Measurements from ENCODE around the gene ACRV1.

ACRV1 gene

GRCh38 chr11:125638315-125638714 lies 42.3 kb downstream of the ACRV1 start:
- no peak for TF ChIP-seq CTCF (IDR thresholded peaks at IDR 0.05; ENCODE audit: control extremely low read depth, extremely low read depth, low read depth, missing control alignments)
- DNase-seq (ENCODE audit: extremely low spot score) = no peak
- ChIA-PET POLR2A (no interaction called here), CTCF (interaction anchor here (1.4 kb wide), 1 partner anchor 11 kb away, joined by 4 read pairs; no protein-coding TSS in a partner anchor)

- ChIA-PET CTCF (interaction anchor here (1.0 to 1.4 kb wide), 3 partner anchors 11 to 17 kb away, joined by 3 to 4 read pairs (median 3); no protein-coding TSS in a partner anchor), POLR2A (no interaction called here)
- no peak for DNase-seq (ENCODE audit: extremely low spot score)
- TF ChIP-seq CTCF (IDR thresholded peaks at IDR 0.05; ENCODE audit: control extremely low read depth, extremely low read depth, low read depth, missing control alignments) = no peak
These were observed 42.8 kb downstream of the ACRV1 start for GRCh38 chr11:125637840-125638239.

DNA sequence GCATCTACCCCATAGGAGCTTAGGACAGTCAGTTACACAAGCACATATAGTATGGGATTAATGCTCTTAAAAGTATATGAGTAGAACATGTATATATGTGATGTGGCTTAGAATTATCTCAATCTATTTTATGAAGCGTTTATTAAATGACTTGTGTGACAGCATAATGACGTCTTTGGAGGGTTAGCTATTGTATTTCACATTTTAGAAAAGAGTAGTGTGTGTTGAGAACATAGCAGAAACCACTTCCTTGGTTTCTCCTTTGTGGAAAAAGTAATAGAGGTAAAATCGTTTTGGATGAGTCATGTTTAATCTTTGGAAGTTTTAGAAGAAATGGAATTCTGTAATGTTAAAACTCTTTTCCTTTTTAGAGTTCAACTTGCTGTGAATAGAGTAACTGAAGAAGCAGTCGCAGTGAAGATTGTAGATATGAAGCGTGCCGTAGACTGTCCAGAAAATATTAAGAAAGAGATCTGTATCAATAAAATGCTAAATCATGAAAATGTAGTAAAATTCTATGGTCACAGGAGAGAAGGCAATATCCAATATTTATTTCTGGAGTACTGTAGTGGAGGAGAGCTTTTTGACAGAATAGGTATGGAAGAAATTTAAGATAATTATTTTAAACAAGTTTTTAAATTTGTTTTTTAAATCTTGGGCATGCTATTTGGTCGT lies 53.3 kb downstream of the ACRV1 start:
- no peak for TF ChIP-seq CTCF (IDR thresholded peaks at IDR 0.05; ENCODE audit: control extremely low read depth, extremely low read depth, low read depth, missing control alignments)
- CTCF ChIA-PET = interaction anchor here (1.2 to 2.7 kb wide), 3 partner anchors 10 to 34 kb away, joined by 4 to 11 read pairs (median 7); partner anchors contain the start of gene STT3A
- DNase-seq (ENCODE audit: extremely low spot score) = no peak
- POLR2A ChIA-PET = no interaction called here

- CTCF ChIA-PET = interaction anchor here (0.6 to 2.7 kb wide), 4 partner anchors 11 to 158 kb away, joined by 3 to 11 read pairs (median 6); partner anchors contain the start of gene STT3A
- POLR2A ChIA-PET = no interaction called here
- peak; percentile 42 for DNase-seq (ENCODE audit: extremely low spot score)
- peak; percentile 43 for TF ChIP-seq CTCF (IDR thresholded peaks at IDR 0.05; ENCODE audit: control extremely low read depth, extremely low read depth, low read depth, missing control alignments)
These were observed 54.2 kb downstream of the ACRV1 start for GRCh38 chr11:125626288-125626950.

- ChIA-PET POLR2A (no interaction called here), CTCF (interaction anchor here (1.1 to 2.7 kb wide), 4 partner anchors 9 to 33 kb away, joined by 3 to 11 read pairs (median 6); partner anchors contain the start of gene STT3A)
- peak; percentile 84 for DNase-seq (ENCODE audit: extremely low spot score)
- TF ChIP-seq CTCF (IDR thresholded peaks at IDR 0.05; ENCODE audit: control extremely low read depth, extremely low read depth, low read depth, missing control alignments) = no peak
These were observed 54.9 kb downstream of the ACRV1 start for GRCh38 chr11:125625630-125626287.

DNA sequence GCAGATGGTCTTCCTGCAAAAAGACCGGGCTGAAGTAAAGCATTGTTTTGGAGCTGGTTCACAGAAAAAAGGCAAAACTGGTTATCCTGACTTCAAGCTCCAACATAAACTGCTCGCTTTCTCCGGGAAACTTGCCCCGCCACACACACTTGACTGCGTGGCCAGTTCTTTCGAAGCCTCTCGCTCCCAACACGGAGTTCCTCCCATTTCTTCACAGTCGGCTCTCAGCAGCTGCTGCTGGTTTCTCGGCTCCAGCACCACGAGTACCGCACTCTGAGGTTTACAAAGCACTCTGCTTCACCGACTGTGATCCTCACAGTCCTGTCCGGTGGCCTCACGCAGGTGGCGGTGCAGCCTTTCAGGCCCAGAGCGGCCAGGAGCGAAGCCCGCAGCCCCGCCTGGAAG lies 55.4 kb downstream of the ACRV1 start:
- TF ChIP-seq CTCF (IDR thresholded peaks at IDR 0.05; ENCODE audit: control extremely low read depth, extremely low read depth, low read depth, missing control alignments) = no peak
- ChIA-PET CTCF (interaction anchor here (1.1 to 2.7 kb wide), 4 partner anchors 9 to 32 kb away, joined by 3 to 11 read pairs (median 6); partner anchors contain the start of gene STT3A), POLR2A (no interaction called here)
- DNase-seq (ENCODE audit: extremely low spot score) = no peak

Data from GM10248 (cell line).